OCI-LY3 (cell line): ENCODE measurements around the gene DIP2C.

ENCODE experiments used
- H2AFZ ChIP-seq: fragments of 200-600, 300-600 bp; shearing (Covaris generic); 2 replicates; pipeline ENCODE4 v1.6.0; 2014; ENCODE audit warnings: antibody characterized with exemption, low read depth, low read length
- H3K27ac ChIP-seq: fragments of 200-600, 300-600 bp; sonication (generic); 2 replicates; pipeline ENCODE4 v1.5.1; 2014; ENCODE audit warnings: mild to moderate bottlenecking, low read length, moderate library complexity, mixed read lengths
- H3K27me3 ChIP-seq: fragments of 200-600, 300-600 bp; sonication (generic); 2 replicates; pipeline ENCODE4 v1.6.1; 2014; ENCODE audit warnings: low read depth, low read length, mixed read lengths
- H3K36me3 ChIP-seq: fragments of 200-600, 300-600 bp; sonication (generic); replicated peaks from 2 replicates; pipeline ENCODE3; 2014; ENCODE audit warnings: low read depth, low read length, mixed read lengths
- H3K4me1 ChIP-seq: fragments of 300-600, 200-600 bp; sonication (generic); 2 replicates; pipeline ENCODE4 v1.6.1; 2014; ENCODE audit warnings: low read length, mixed read lengths
- H3K4me2 ChIP-seq: fragments of 200-600, 300-600 bp; sonication (generic); 2 replicates; pipeline ENCODE4 v1.6.1; 2014; ENCODE audit warnings: low read length, mixed read lengths
- H3K4me3 ChIP-seq: fragments of 300-600, 200-600 bp; sonication (generic); 2 replicates; pipeline ENCODE4 v1.5.1; 2014; ENCODE audit warnings: antibody characterized with exemption, mild to moderate bottlenecking, low read length, moderate library complexity
- H3K79me2 ChIP-seq: fragments of 300-600, 200-600 bp; shearing (Covaris generic); 2 replicates; pipeline ENCODE4 v1.6.1; 2014; ENCODE audit warnings: mild to moderate bottlenecking, low read length, mixed read lengths
- H3K9ac ChIP-seq: fragments of 300-600, 200-600 bp; shearing (Covaris generic); 2 replicates; pipeline ENCODE4 v1.6.0; 2014; ENCODE audit warnings: mild to moderate bottlenecking, low read length, moderate library complexity
- H3K9me3 ChIP-seq: fragments of 200-600, 300-600 bp; shearing (Covaris generic); 2 replicates; pipeline ENCODE4 v1.6.1; 2014; ENCODE audit warnings: low read length, mixed read lengths; ENCODE audit not compliant: insufficient read depth
- H4K20me1 ChIP-seq: fragments of 200-600, 300-600 bp; sonication (generic); 2 replicates; pipeline ENCODE4 v1.6.1; 2016; ENCODE audit warnings: low read length, mixed read lengths; ENCODE audit not compliant: insufficient read depth
- CTCF ChIP-seq: fragments of 200-600, 300-600 bp; sonication (generic); IDR thresholded peaks from 2 replicates; pipeline ENCODE4 v1.5.1; 2014; ENCODE audit warnings: antibody characterized with exemption, low read length, low read depth
- EZH2phosphoT487 ChIP-seq: fragments of 200-600 bp; shearing (Covaris generic); IDR thresholded peaks from 2 replicates; pipeline ENCODE4 v1.6.1; 2018; ENCODE audit warnings: antibody characterized with exemption, mixed run types, low read depth

The DIP2C gene

GRCh38 chr10:397321-398068 lies 292.0 kb downstream of the DIP2C start:
- peaks cover 4% of the 10 kb centered on the region; the same call in 1 of the 2 replicates for H3K27me3 ChIP-seq
- H3K9me3 ChIP-seq: no peaks in the 10 kb centered on the region
- no peak overlapping the region for H2AFZ ChIP-seq
- H3K79me2 ChIP-seq: no peaks in the 10 kb centered on the region
- no peak overlapping the region for H3K4me2 ChIP-seq
- TF ChIP-seq CTCF (no peak), EZH2phosphoT487 (no peak)
- H3K27ac ChIP-seq: no peak overlapping the region
- H3K4me1 ChIP-seq: no peaks in the 10 kb centered on the region
- no peaks in the 10 kb centered on the region for H3K36me3 ChIP-seq
- no peak overlapping the region for H3K9ac ChIP-seq
- no peaks in the 10 kb centered on the region for H4K20me1 ChIP-seq
- H3K4me3 ChIP-seq: no peak overlapping the region

GRCh38 chr10:396535-397220 lies 292.8 kb downstream of the DIP2C start:
- H3K9me3 ChIP-seq: no peaks in the 10 kb centered on the region
- no peak for TF ChIP-seq CTCF
- no peaks in the 10 kb centered on the region for H4K20me1 ChIP-seq
- peaks cover 4% of the 10 kb centered on the region; the same call in 1 of the 2 replicates for H3K27me3 ChIP-seq
- no peak overlapping the region for H3K27ac ChIP-seq
- no peak overlapping the region for H2AFZ ChIP-seq
- no peaks in the 10 kb centered on the region for H3K79me2 ChIP-seq
- H3K4me1 ChIP-seq: no peaks in the 10 kb centered on the region
- H3K4me2 ChIP-seq: no peak overlapping the region
- H3K9ac ChIP-seq: no peak overlapping the region
- no peak overlapping the region for H3K4me3 ChIP-seq
- no peaks in the 10 kb centered on the region for H3K36me3 ChIP-seq

GRCh38 chr10:396107-396506 lies 293.4 kb downstream of the DIP2C start:
- no peak overlapping the region for H3K9ac ChIP-seq
- H3K27me3 ChIP-seq: peaks cover 4% of the 10 kb centered on the region; the same call in 1 of the 2 replicates
- H3K4me2 ChIP-seq: no peak overlapping the region

More at GRCh38 chr10:396107-396506, 293.4 kb downstream of the DIP2C start:
- H2AFZ ChIP-seq: no peak overlapping the region
- no peak overlapping the region for H3K27ac ChIP-seq
- H3K9me3 ChIP-seq: no peaks in the 10 kb centered on the region
- H3K4me1 ChIP-seq: no peaks in the 10 kb centered on the region
- H3K36me3 ChIP-seq: no peaks in the 10 kb centered on the region
- H3K79me2 ChIP-seq: no peaks in the 10 kb centered on the region
- no peak overlapping the region for H3K4me3 ChIP-seq
- TF ChIP-seq CTCF (no peak), EZH2phosphoT487 (no peak)
- no peaks in the 10 kb centered on the region for H4K20me1 ChIP-seq
